GM19438 (cell line): Measurements from ENCODE around the gene HSF5.
"Not testable (repeated sequence)": the region's sequence is repeated elsewhere in the genome, so short reads cannot be mapped to it uniquely, and the experiment has no call there.

Experiments used
- ATAC-seq: cut with Tn5 transposase; IDR thresholded peaks from one replicate; pipeline ENCODE4 v1.9.1; 2021; ENCODE audit warnings: low read depth; ENCODE audit not compliant: unreplicated experiment

The HSF5 gene

GRCh38 chr17:58516644-58517377 is 28.6 kb upstream of the HSF5 start:
- no peak for ATAC-seq

DNA sequence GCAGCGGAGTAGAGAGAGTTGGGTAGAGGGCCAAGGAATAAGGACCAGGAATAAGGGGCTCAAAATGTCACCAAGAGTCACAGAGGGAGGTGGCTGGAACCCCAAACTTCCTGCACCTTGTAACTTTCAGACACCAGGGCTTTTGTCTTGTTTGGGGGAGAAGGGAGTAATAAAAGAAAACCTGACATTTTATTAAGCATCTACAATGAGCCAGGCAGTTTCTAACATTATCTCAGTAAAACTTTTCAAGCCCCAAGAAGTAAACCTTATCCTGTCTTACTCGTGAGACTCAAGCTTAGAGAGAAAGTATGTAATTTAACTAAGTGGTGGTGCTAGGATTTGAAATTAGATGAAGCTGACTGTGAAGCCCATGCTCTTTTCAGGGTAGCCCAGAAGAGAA is 27.1 kb upstream of the HSF5 start:
- ATAC-seq, result no peak

DNA sequence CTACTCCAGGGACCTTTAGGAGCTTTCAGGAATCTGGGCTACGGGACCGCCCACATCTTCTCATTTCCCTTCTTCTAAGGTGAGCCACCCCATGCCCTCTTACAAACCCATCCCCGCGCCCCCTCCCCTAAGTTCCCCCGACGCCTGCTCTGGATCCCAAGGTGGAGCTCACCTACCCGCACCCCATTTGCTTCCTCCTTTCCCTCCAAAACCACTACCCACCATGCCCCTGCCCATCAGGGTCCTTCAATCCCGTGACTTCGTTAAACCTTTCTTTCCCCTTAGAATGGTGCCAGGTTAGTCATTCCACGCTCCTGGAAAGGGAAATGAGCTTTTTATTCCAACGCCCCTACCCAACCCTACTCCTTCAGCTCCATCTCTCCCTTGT is 26.6 kb upstream of the HSF5 start:
- no peak for ATAC-seq

DNA sequence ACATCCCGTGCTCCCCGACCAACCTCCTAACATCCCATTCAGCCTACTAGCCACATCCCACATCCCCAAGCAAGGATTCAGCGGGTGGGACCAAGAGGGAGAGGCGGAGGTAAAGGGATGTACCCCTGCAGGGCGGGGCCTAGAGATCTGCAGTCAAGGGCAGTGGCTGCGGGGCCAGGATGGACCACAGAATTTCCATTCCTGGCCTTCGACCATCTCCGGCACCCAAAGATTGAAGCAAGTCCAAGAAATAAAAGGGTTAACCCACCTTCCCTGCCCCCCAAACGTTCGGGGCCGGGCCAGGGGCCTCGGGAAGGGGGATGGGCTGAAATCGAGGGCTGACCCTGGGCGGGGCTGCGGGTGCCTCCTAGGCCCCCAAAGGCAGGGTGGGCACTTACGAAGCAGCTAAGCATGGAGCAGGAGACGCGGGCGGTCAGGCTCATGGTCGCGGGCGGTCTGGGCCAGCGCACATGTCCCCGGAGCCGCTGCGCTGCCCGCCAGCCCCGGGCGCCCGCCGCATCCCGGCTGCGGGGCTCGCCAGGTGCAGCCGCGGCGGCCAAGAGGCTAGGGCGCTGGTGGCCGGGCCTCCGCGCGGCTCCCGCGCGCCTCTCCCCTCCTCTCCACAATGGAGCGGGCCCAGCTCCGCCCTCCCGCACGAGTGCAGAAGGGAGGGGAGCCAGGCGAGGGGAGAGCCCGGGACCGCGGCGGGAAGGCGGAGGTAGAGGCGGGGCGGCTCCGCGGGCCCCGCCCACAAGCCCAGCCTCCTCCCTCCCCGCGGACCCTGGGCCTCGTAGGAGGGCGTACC is 26.0 kb upstream of the HSF5 start, which contains the start of gene MTMR4:
MTMR4 (minus strand) TSS at position 674 of the 805 bp plus-strand sequence; CDS start at position 443, 231 bp downstream.
- no peak for ATAC-seq

DNA sequence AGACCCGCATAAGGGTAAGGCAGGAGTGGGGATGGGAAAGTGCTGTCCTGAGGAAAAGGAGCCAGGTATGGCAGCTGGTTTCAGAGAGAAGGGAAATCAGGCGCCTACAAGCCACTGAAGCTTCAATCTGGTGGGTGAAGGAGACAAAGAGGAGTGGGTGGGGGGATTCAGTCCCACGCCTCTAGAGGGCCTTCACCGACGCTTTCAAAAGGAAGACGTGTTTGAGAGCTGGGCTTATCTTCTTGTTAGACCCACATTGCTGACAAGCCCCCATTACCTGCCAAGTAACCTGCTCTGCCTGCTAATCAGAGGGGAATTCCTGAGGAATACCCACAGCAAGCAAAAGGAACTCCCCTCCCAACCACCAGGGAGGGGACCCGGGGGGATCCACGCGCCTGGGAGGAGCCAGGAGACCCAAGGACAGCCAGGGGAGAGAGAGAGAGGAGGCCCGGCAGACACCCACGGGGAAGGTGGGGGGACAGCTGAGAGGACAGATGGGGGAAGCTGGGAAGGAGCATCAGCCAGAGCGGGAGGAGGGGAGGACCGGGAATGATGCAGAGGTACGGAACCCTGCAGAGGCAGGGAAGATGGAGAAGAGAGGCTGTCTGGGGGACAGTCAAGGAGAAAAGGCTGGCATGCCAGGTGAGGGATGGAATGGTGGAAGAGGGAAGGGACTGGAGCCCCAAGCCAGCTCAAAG is 25.2 kb upstream of the HSF5 start:
- no peak for ATAC-seq

GRCh38 chr17:58510075-58510474 is 21.9 kb upstream of the HSF5 start:
- ATAC-seq, result no peak

DNA sequence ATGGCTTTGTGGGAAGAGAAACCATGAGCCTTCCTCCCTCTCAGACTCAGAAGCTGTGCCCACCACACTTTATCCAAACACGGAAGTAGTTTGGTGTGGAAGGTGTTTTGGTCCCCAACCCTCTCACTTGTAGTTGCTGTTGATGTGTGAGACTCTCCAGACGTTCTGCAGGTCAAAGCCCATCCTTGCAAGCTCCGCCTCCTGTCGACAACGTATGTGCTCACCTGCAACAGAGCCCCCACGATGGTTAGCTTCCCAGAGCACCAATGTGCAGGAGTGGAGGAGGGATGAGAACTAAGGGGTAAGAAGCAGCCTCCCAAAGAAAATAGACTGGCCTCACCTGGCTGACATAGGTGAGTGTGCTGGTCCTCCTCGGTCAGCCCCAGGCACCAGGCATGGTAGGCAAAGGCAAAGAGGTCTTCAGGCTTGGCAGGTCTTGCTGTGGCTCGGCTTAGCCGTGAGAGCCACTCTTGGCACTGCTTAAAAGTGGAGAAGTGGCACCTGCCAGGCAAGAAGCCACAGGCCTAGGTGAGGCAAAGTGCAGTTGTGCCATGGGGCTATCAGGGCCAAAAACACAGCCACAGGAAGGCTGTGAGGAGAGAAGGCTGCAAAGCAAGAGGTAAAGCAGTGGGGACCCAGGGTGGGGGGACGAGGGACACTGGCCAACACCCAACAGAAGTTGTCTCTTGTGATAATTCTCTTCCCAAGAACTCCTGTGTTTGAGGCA is 20.3 kb upstream of the HSF5 start:
- no peak for ATAC-seq

GRCh38 chr17:58507123-58507634 is 19.0 kb upstream of the HSF5 start:
- ATAC-seq, result no peak

DNA sequence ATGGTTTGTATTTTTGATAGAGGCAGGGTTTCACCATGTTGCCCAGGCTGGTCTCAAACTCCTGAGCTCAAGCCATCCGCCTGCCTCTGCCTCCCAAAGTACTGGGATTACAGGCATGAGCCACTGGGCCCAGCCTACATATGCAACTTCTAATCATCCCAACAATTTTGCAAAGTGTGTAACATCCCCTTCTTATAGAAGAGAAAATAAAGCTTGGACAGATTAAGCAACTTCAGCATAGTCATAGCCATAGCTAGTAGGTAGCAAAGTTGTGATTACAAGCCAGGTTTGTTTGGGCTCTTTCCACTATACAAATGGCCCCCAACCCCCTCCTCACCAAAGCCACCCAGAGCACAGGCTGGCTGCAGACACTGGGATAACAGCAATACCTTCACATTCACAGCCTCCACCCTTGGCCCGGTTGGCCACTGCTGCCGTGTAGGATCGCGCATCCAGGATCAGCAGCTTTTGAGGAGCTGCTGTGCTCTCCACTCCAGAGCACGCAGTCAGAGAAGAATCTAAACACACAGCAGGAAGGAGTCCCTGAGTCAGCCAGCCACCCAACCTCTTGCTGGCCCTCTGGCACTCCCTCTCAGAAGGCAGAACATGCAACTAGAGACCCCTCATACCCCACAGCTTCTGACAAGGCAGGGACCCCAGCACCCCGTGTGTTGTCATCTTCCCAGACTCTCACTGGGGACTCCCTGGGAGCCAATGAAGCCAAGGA is 18.3 kb upstream of the HSF5 start:
- no peak for ATAC-seq

- ATAC-seq, result peak; percentile 89
Observed at GRCh38 chr17:58504826-58505351, 16.7 kb upstream of the HSF5 start.

GRCh38 chr17:58503866-58504265 is 15.7 kb upstream of the HSF5 start:
- no peak for ATAC-seq

- not testable (repeated sequence) for ATAC-seq
Observed at GRCh38 chr17:58503134-58503533, 14.9 kb upstream of the HSF5 start.

DNA sequence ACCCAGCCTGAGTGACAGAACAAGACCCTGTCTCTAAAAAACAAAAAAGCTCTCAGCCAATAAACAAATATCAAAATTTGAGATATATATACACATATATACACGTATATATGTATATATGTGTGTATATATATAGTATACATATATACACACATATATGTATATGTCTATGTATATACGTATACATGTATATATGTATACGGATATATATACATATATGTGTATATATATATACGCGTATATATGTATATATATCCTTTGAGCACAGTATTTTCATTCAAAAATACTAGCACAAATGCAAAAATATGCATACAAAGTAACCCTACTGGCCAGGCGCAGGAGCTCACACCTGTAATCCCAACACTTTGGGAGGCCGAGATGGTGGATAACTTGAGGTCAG is 13.2 kb upstream of the HSF5 start:
- ATAC-seq, result no peak

- no peak for ATAC-seq
Observed at GRCh38 chr17:58498177-58498828, 10.1 kb upstream of the HSF5 start.

GRCh38 chr17:58493506-58493905 is 5.3 kb upstream of the HSF5 start:
- no peak for ATAC-seq

DNA sequence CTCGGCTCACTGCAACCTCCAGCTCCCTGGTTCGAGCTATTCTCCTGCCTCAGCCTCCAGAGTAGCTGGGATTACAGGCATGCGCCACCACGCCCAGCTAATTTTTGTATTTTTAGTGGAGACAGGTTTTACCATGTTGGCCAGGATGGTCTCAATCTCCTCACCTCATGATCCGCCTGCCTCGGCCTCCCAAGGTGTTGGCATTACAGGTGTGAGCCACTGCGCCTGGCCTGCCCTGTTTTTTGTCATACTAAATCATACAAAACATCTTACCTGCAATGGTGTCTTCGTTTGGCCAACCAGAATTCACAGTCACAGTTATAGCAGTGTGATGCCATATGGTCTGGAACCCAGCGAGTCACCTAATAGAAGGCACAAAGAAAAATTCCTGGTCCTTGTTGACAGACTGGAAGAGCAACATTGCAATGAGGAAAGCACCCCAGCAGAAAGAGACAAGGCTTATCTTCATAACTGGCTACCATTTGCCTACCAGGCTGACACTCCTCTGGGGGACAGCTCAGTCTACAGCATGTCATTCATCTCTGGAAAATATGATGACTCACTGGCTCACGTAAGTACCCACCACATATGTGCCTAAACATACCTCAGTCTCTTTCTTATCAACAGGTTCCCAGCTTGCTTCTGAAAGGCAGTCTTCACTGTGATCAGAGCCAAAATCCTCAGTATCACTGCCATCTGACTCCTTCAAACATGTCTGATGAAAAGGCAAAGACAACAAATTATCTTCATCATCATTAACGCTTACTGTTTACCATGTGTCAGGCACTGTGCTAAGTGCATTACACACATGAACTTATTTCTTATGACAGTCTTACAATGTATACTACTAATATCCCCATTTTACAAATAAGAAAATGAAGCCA is 4.3 kb upstream of the HSF5 start:
- ATAC-seq, result no peak

GRCh38 chr17:58491510-58492045 is 3.4 kb upstream of the HSF5 start:
- no peak for ATAC-seq

DNA sequence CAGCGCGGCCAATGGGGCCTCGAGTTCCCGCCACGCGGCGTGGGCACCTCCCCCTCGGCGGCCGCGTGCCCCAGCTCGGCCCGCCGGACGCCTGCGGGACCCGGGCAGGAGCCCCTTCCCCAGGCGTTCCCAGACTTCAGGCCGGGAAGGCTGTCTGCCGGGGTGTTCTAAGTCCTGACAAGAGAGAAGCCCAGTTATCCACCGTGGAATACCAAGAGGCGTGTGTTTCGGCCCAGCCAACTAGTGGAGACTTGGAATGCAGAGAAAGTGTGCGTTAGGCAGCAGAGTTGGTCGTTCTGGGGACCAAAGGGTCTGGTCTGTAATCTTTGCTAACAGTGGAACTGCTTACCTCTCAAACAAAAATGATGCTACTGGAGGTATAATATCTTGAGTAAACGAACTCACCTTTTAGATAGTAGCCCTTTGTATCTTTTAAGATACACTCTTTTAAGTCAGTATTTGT is 251 bp upstream of the HSF5 start:
- ATAC-seq, result no peak
